H1 (cell line): ENCODE measurements around the gene AMZ1. TPM values are rescaled to one million over a fixed set of nuclear protein-coding genes. Genes with fewer than 3 reads are reported as not detected.

ENCODE experiments used
- CTCF ChIA-PET: fragments of 300-600 bp; sonication (Branson Sonifier 250); formaldehyde crosslinking; loops from one replicate; lab custom pipeline; 2021; ENCODE audit not compliant: partially characterized antibody; lab: Charles Lee
- POLR2A ChIA-PET: fragments of 300-600 bp; sonication (Branson Sonifier 250); formaldehyde crosslinking; loops from one replicate; lab custom pipeline; 2021; ENCODE audit warnings: inconsistent platforms; ENCODE audit not compliant: partially characterized antibody; lab: Charles Lee
- DNase-seq, 2 experiments: peaks; one replicate each; pipeline versions ENCODE4 v3.0.0 to v3.0.0-alpha.2; 2010 to 2022; ENCODE audit warnings: low spot score in 2 of 2, low read depth in 1 of 2, mixed read lengths in 1 of 2
- FAIRE-seq: peaks from 2 replicates; lab custom pipeline; 2011; peaks lifted over from hg19 to GRCh38; lab: Jason Lieb, UNC
- H2AFZ ChIP-seq: 2 replicates; pipeline ENCODE4 v1.8.1; 2012; ENCODE audit warnings: low read length, inconsistent platforms
- H2AK5ac ChIP-seq: 2 replicates; pipeline ENCODE4 v1.6.1; 2013; ENCODE audit warnings: low read depth, low read length
- H2BK120ac ChIP-seq: replicated peaks from 2 replicates; pipeline ENCODE3; 2013; ENCODE audit warnings: low read depth, low read length, inconsistent platforms
- H2BK12ac ChIP-seq: 2 replicates; pipeline ENCODE4 v1.6.1; 2013; ENCODE audit warnings: low read depth, low read length
- H2BK15ac ChIP-seq: 2 replicates; pipeline ENCODE4 v1.6.1; 2013; ENCODE audit warnings: low read length
- H2BK20ac ChIP-seq: 2 replicates; pipeline ENCODE4 v1.6.1; 2013; ENCODE audit warnings: low read length
- H2BK5ac ChIP-seq: 2 replicates; pipeline ENCODE4 v1.6.1; 2013; ENCODE audit warnings: low read depth, low read length
- H3K14ac ChIP-seq: 2 replicates; pipeline ENCODE4 v1.6.1; 2013; ENCODE audit warnings: inconsistent platforms; ENCODE audit not compliant: insufficient read length
- H3K18ac ChIP-seq: 2 replicates; pipeline ENCODE4 v1.6.1; 2013; ENCODE audit warnings: low read length; ENCODE audit errors: extremely low read depth
- H3K23ac ChIP-seq: 2 replicates; pipeline ENCODE4 v1.6.1; 2013; ENCODE audit warnings: inconsistent platforms; ENCODE audit not compliant: insufficient read length
- H3K23me2 ChIP-seq: 2 replicates; pipeline ENCODE4 v1.6.1; 2013; ENCODE audit warnings: low read depth, low read length
- H3K27ac ChIP-seq: 2 replicates; pipeline ENCODE4 v1.6.1; 2011; ENCODE audit warnings: low read depth, low read length, inconsistent platforms
- H3K27me3 ChIP-seq, 4 experiments: replicated peaks in 1 of 4; 1 replicate in 1 of 4; 2 replicates in 3 of 4; pipeline versions ENCODE4 v1.6.1 to v1.8.1; 2011 to 2013; ENCODE audit warnings: low read length in 3 of 4, mild to moderate bottlenecking in 3 of 4, inconsistent platforms in 2 of 4, mixed read lengths in 2 of 4, moderate library complexity in 1 of 4; ENCODE audit not compliant: control insufficient read depth in 3 of 4, insufficient read depth in 3 of 4; ENCODE audit errors: extremely low read depth in 1 of 4
- H3K36me3 ChIP-seq, 4 experiments: 2 replicates each; pipeline versions ENCODE4 v1.6.1 to v1.8.1; 2011 to 2013; ENCODE audit warnings: mild to moderate bottlenecking in 4 of 4, low read length in 3 of 4, moderate library complexity in 2 of 4, control low read depth in 1 of 4, inconsistent platforms in 1 of 4; ENCODE audit not compliant: insufficient read depth in 4 of 4, control insufficient read depth in 2 of 4
- H3K4ac ChIP-seq: replicated peaks from 2 replicates; pipeline ENCODE3; 2013; ENCODE audit warnings: low read length, low read depth, mixed read lengths, inconsistent platforms; ENCODE audit not compliant: insufficient read length
- H3K4me1 ChIP-seq, 4 experiments: replicated peaks in 1 of 4; 1 replicate in 1 of 4; 2 replicates in 3 of 4; pipeline versions ENCODE4 v1.6.1 to v1.8.1; 2011 to 2013; ENCODE audit warnings: low read length in 3 of 4, inconsistent platforms in 2 of 4, mixed read lengths in 1 of 4; ENCODE audit not compliant: insufficient read depth in 4 of 4, control insufficient read depth in 3 of 4
- H3K4me2 ChIP-seq, 2 experiments: 2 replicates each; pipeline versions ENCODE4 v1.6.1 to v1.8.1; 2011 to 2013; ENCODE audit warnings: low read depth in 2 of 2, low read length in 2 of 2, control low read depth in 1 of 2, inconsistent platforms in 1 of 2, mild to moderate bottlenecking in 1 of 2; ENCODE audit not compliant: insufficient read depth in 1 of 2
- H3K4me3 ChIP-seq, 4 experiments: fragments of 200-600, 300-600 bp in 1 of 4; sonication (generic), shearing (Covaris generic), sonication (Bioruptor Twin) in 1 of 4; 2 replicates each; pipeline versions ENCODE4 v1.5.1 to v1.8.1; 2011 to 2016; ENCODE audit warnings: low read length in 4 of 4, low read depth in 3 of 4, control low read depth in 2 of 4, inconsistent platforms in 2 of 4, mild to moderate bottlenecking in 2 of 4, mixed read lengths in 1 of 4, moderate library complexity in 1 of 4; ENCODE audit not compliant: insufficient read depth in 2 of 4; ENCODE audit errors: extremely low read depth in 1 of 4
- H3K56ac ChIP-seq: replicated peaks from 2 replicates; pipeline ENCODE3; 2013; ENCODE audit warnings: low read depth, mild to moderate bottlenecking, mixed read lengths, low read length, inconsistent platforms; ENCODE audit not compliant: insufficient read length
- H3K79me1 ChIP-seq: 2 replicates; pipeline ENCODE4 v1.6.1; 2013; ENCODE audit warnings: low read depth, low read length, control low read depth
- H3K79me2 ChIP-seq, 2 experiments: 2 replicates each; pipeline versions ENCODE4 v1.6.1 to v1.8.1; 2012 to 2013; ENCODE audit warnings: low read length in 2 of 2, mild to moderate bottlenecking in 2 of 2, inconsistent platforms in 1 of 2; ENCODE audit not compliant: insufficient read depth in 2 of 2, control insufficient read depth in 1 of 2
- H3K9ac ChIP-seq, 4 experiments: replicated peaks in 1 of 4; 1 replicate in 1 of 4; 2 replicates in 3 of 4; pipeline versions ENCODE4 v1.6.1 to v1.8.1; 2011 to 2013; ENCODE audit warnings: low read depth in 3 of 4, low read length in 3 of 4, control low read depth in 2 of 4, mild to moderate bottlenecking in 2 of 4, moderate library complexity in 2 of 4, inconsistent platforms in 1 of 4; ENCODE audit errors: extremely low read depth in 1 of 4
- H3K9me3 ChIP-seq, 2 experiments: 2 replicates each; pipeline versions ENCODE4 v1.6.1 to v1.8.1; 2012 to 2013; ENCODE audit warnings: mild to moderate bottlenecking in 2 of 2, moderate library complexity in 2 of 2, control low read depth in 1 of 2, inconsistent platforms in 1 of 2, low read depth in 1 of 2, low read length in 1 of 2, mixed read lengths in 1 of 2; ENCODE audit not compliant: insufficient read depth in 2 of 2
- H4K20me1 ChIP-seq, 2 experiments: replicated peaks in 1 of 2; 2 replicates each; pipeline versions ENCODE3 to v1.8.1; 2011 to 2013; ENCODE audit warnings: inconsistent platforms in 2 of 2, low read length in 2 of 2, mild to moderate bottlenecking in 1 of 2; ENCODE audit not compliant: insufficient read depth in 2 of 2, control insufficient read depth in 1 of 2
- H4K5ac ChIP-seq: 2 replicates; pipeline ENCODE4 v1.6.1; 2013; ENCODE audit warnings: low read length, low read depth, mixed read lengths, inconsistent platforms; ENCODE audit not compliant: insufficient read length
- H4K8ac ChIP-seq: 2 replicates; pipeline ENCODE4 v1.8.0; 2013; ENCODE audit warnings: mild to moderate bottlenecking, moderate library complexity, low read length, inconsistent platforms; ENCODE audit not compliant: insufficient read depth; ENCODE audit errors: extremely low read depth
- H4K91ac ChIP-seq: replicated peaks from 2 replicates; pipeline ENCODE3; 2013; ENCODE audit warnings: low read length, mixed read lengths, inconsistent platforms; ENCODE audit not compliant: insufficient read length
- ATF2 ChIP-seq: IDR thresholded peaks from 2 replicates; pipeline ENCODE4 v1.6.1; 2012; ENCODE audit warnings: low read length, inconsistent platforms
- BCL11A ChIP-seq, 2 experiments: IDR thresholded peaks; one replicate each; pipeline ENCODE4 v1.6.1; 2011; ENCODE audit warnings: low read depth in 2 of 2, low read length in 2 of 2, mild to moderate bottlenecking in 2 of 2
- PHF8 ChIP-seq: fragments of 200-600 bp; sonication (generic); conservative IDR thresholded peaks from 2 replicates; pipeline ENCODE4 v1.7.1; 2012; ENCODE audit warnings: low read depth, mild to moderate bottlenecking, inconsistent platforms, low read length, moderate library complexity
- SIN3A ChIP-seq, 2 experiments: IDR thresholded peaks in 1 of 2; conservative IDR thresholded peaks in 1 of 2; 2 replicates each; pipeline ENCODE4 v1.6.1; 2011 to 2012; ENCODE audit warnings: low read length in 2 of 2, improper control_type of control experiment in 1 of 2, low read depth in 1 of 2, mild to moderate bottlenecking in 1 of 2
- WGBS, 2 experiments: shearing (Covaris generic) in 1 of 2; methylation state at CpG; one replicate each; pipeline versions ENCODE4 v1.1.6 to v1.1.7; 2013 to 2015; ENCODE audit warnings: low lambda C conversion rate in 2 of 2, mixed read lengths in 2 of 2, inconsistent platforms in 1 of 2, low coverage in 1 of 2, missing lambda C conversion rate in 1 of 2; ENCODE audit not compliant: insufficient replicate concordance in 2 of 2, insufficient coverage in 1 of 2, insufficient read length in 1 of 2; ENCODE audit errors: extremely low coverage in 1 of 2, missing lambda C conversion rate in 1 of 2; 5-methylcytosine and 5-hydroxymethylcytosine counted together
- polyA plus RNA-seq, 7 experiments: library from polyadenylated mRNA; depleted of rRNA in 3 of 7; stranded (reverse) in 5 of 7; unstranded in 2 of 7; fragments of >200 nt in 5 of 7; fragments of 200-250 nt in 2 of 7; gene quantifications; 1 replicate in 5 of 7; 2 replicates in 1 of 7; 4 replicates in 1 of 7; pipeline versions ENCODE4 v1.2.1 to v1.2.3, GENCODE V29; 2011 to 2013; ENCODE audit warnings: missing spikeins in 2 of 7, mixed read lengths in 2 of 7
- total RNA-seq: library from RNA; stranded (reverse); fragmentation: NEBNext Ultra II Directional; extraction: Animal tissue kit (Norgen Biotek cat#: 25700); gene quantifications from 2 replicates; pipeline ENCODE4 v1.2.1, GENCODE V29; 2021

AMZ1 gene
- total and polyA plus RNA-seq, 2 of the 8 experiments (the other 6 are each of a cell fraction or from before 2014, with no cell fraction given), result 0.59 to 1.4 TPM

- no peak for FAIRE-seq
- H3K9ac ChIP-seq, result no peak overlapping the region
- POLR2A ChIA-PET, result no interaction called here
Measured at GRCh38 chr7:2758673-2759616, 70.9 kb downstream of the AMZ1 start.

More at GRCh38 chr7:2758673-2759616, 70.9 kb downstream of the AMZ1 start:
- Histone ChIP-seq H3K18ac (no peak overlapping the region), H3K23me2 (no peaks in the 10 kb centered on the region), H2AFZ (no peak overlapping the region), H3K14ac (no peak overlapping the region), H3K79me1 (peaks cover 10% of the 10 kb centered on the region; the same call in 1 of the 2 replicates), H3K27me3 (no peaks in the 10 kb centered on the region), H4K91ac (no peak overlapping the region), H3K4ac (no peak overlapping the region), H4K8ac (no peak overlapping the region), H3K27ac (0 out of 2 replicates have a peak overlapping the region, but pooled peaks have one; percentile 31), H3K4me2 (no peak overlapping the region), H3K9me3 (no peaks in the 10 kb centered on the region), H2BK5ac (no peak overlapping the region), H4K5ac (no peak overlapping the region), H2BK12ac (no peak overlapping the region), H2BK20ac (no peak overlapping the region), H3K4me1 (peaks cover 0 to 11% (median 4%) of the 10 kb centered on the region in 4 experiments; a peak in 5 of 7 replicates), H2AK5ac (no peak overlapping the region), H3K79me2 (peaks cover 2 to 70% of the 10 kb centered on the region in 2 experiments; a peak in 2 of 4 replicates), H3K56ac (no peak overlapping the region), H3K4me3 (no peak overlapping the region), H4K20me1 (peaks cover 0 to 6% of the 10 kb centered on the region in 2 experiments), H2BK15ac (no peak overlapping the region), H2BK120ac (no peak overlapping the region), H3K36me3 (0 out of 8 replicates have a peak, but pooled peaks cover 0 to 2% (median 0%) of the 10 kb centered on the region in 4 experiments), H3K23ac (no peak overlapping the region)
- 98% methylated on average over 18 of the region's 18 CpGs; no CpG with 5 or more reads in 1 of the 2 experiments for WGBS, 2 experiments
- DNase-seq, result peak in 1 of 2 experiments; percentile 39
- CTCF ChIA-PET, result interaction anchor here (0.8 to 3.1 kb wide), 10 partner anchors 11 to 106 kb away, joined by 3 to 18 read pairs (median 7); no protein-coding TSS in a partner anchor
- TF ChIP-seq PHF8, result no peak
- no peak for TF ChIP-seq BCL11A (IDR thresholded peaks at IDR 0.05; ENCODE audit: low read depth in 2 of 2, low read length in 2 of 2)
- no peak for TF ChIP-seq ATF2
- no peak for TF ChIP-seq SIN3A (conservative IDR thresholded peaks at IDR 0.05 in 1 of 2, IDR thresholded peaks at IDR 0.05 in 1 of 2; ENCODE audit: low read depth in 1 of 2, low read length in 2 of 2)
